H1 (cell line): ENCODE measurements around the gene GPHA2. TPM values are rescaled to one million over a fixed set of nuclear protein-coding genes. Genes with fewer than 3 reads are reported as not detected.

Experiments
- CTCF ChIA-PET: fragments of 300-600 bp; sonication (Branson Sonifier 250); formaldehyde crosslinking; loops from one replicate; lab custom pipeline; 2021; ENCODE audit not compliant: partially characterized antibody; lab: Charles Lee
- POLR2A ChIA-PET: fragments of 300-600 bp; sonication (Branson Sonifier 250); formaldehyde crosslinking; loops from one replicate; lab custom pipeline; 2021; ENCODE audit warnings: inconsistent platforms; ENCODE audit not compliant: partially characterized antibody; lab: Charles Lee
- DNase-seq, 2 experiments: peaks; one replicate each; pipeline versions ENCODE4 v3.0.0 to v3.0.0-alpha.2; 2010 to 2022; ENCODE audit warnings: low spot score in 2 of 2, low read depth in 1 of 2, mixed read lengths in 1 of 2
- FAIRE-seq: peaks from 2 replicates; lab custom pipeline; 2011; peaks lifted over from hg19 to GRCh38; lab: Jason Lieb, UNC
- H2AFZ ChIP-seq: 2 replicates; pipeline ENCODE4 v1.8.1; 2012; ENCODE audit warnings: low read length, inconsistent platforms
- H2AK5ac ChIP-seq: 2 replicates; pipeline ENCODE4 v1.6.1; 2013; ENCODE audit warnings: low read depth, low read length
- H2BK120ac ChIP-seq: replicated peaks from 2 replicates; pipeline ENCODE3; 2013; ENCODE audit warnings: low read depth, low read length, inconsistent platforms
- H2BK12ac ChIP-seq: 2 replicates; pipeline ENCODE4 v1.6.1; 2013; ENCODE audit warnings: low read depth, low read length
- H2BK15ac ChIP-seq: 2 replicates; pipeline ENCODE4 v1.6.1; 2013; ENCODE audit warnings: low read length
- H2BK20ac ChIP-seq: 2 replicates; pipeline ENCODE4 v1.6.1; 2013; ENCODE audit warnings: low read length
- H2BK5ac ChIP-seq: 2 replicates; pipeline ENCODE4 v1.6.1; 2013; ENCODE audit warnings: low read depth, low read length
- H3K14ac ChIP-seq: 2 replicates; pipeline ENCODE4 v1.6.1; 2013; ENCODE audit warnings: inconsistent platforms; ENCODE audit not compliant: insufficient read length
- H3K18ac ChIP-seq: 2 replicates; pipeline ENCODE4 v1.6.1; 2013; ENCODE audit warnings: low read length; ENCODE audit errors: extremely low read depth
- H3K23ac ChIP-seq: 2 replicates; pipeline ENCODE4 v1.6.1; 2013; ENCODE audit warnings: inconsistent platforms; ENCODE audit not compliant: insufficient read length
- H3K23me2 ChIP-seq: 2 replicates; pipeline ENCODE4 v1.6.1; 2013; ENCODE audit warnings: low read depth, low read length
- H3K27ac ChIP-seq: 2 replicates; pipeline ENCODE4 v1.6.1; 2011; ENCODE audit warnings: low read depth, low read length, inconsistent platforms
- H3K27me3 ChIP-seq, 4 experiments: replicated peaks in 1 of 4; 1 replicate in 1 of 4; 2 replicates in 3 of 4; pipeline versions ENCODE4 v1.6.1 to v1.8.1; 2011 to 2013; ENCODE audit warnings: low read length in 3 of 4, mild to moderate bottlenecking in 3 of 4, inconsistent platforms in 2 of 4, mixed read lengths in 2 of 4, moderate library complexity in 1 of 4; ENCODE audit not compliant: control insufficient read depth in 3 of 4, insufficient read depth in 3 of 4; ENCODE audit errors: extremely low read depth in 1 of 4
- H3K36me3 ChIP-seq, 4 experiments: 2 replicates each; pipeline versions ENCODE4 v1.6.1 to v1.8.1; 2011 to 2013; ENCODE audit warnings: mild to moderate bottlenecking in 4 of 4, low read length in 3 of 4, moderate library complexity in 2 of 4, control low read depth in 1 of 4, inconsistent platforms in 1 of 4; ENCODE audit not compliant: insufficient read depth in 4 of 4, control insufficient read depth in 2 of 4
- H3K4ac ChIP-seq: replicated peaks from 2 replicates; pipeline ENCODE3; 2013; ENCODE audit warnings: low read length, low read depth, mixed read lengths, inconsistent platforms; ENCODE audit not compliant: insufficient read length
- H3K4me1 ChIP-seq, 4 experiments: replicated peaks in 1 of 4; 1 replicate in 1 of 4; 2 replicates in 3 of 4; pipeline versions ENCODE4 v1.6.1 to v1.8.1; 2011 to 2013; ENCODE audit warnings: low read length in 3 of 4, inconsistent platforms in 2 of 4, mixed read lengths in 1 of 4; ENCODE audit not compliant: insufficient read depth in 4 of 4, control insufficient read depth in 3 of 4
- H3K4me2 ChIP-seq, 2 experiments: 2 replicates each; pipeline versions ENCODE4 v1.6.1 to v1.8.1; 2011 to 2013; ENCODE audit warnings: low read depth in 2 of 2, low read length in 2 of 2, control low read depth in 1 of 2, inconsistent platforms in 1 of 2, mild to moderate bottlenecking in 1 of 2; ENCODE audit not compliant: insufficient read depth in 1 of 2
- H3K4me3 ChIP-seq, 4 experiments: fragments of 200-600, 300-600 bp in 1 of 4; sonication (generic), shearing (Covaris generic), sonication (Bioruptor Twin) in 1 of 4; 2 replicates each; pipeline versions ENCODE4 v1.5.1 to v1.8.1; 2011 to 2016; ENCODE audit warnings: low read length in 4 of 4, low read depth in 3 of 4, control low read depth in 2 of 4, inconsistent platforms in 2 of 4, mild to moderate bottlenecking in 2 of 4, mixed read lengths in 1 of 4, moderate library complexity in 1 of 4; ENCODE audit not compliant: insufficient read depth in 2 of 4; ENCODE audit errors: extremely low read depth in 1 of 4
- H3K56ac ChIP-seq: replicated peaks from 2 replicates; pipeline ENCODE3; 2013; ENCODE audit warnings: low read depth, mild to moderate bottlenecking, mixed read lengths, low read length, inconsistent platforms; ENCODE audit not compliant: insufficient read length
- H3K79me1 ChIP-seq: 2 replicates; pipeline ENCODE4 v1.6.1; 2013; ENCODE audit warnings: low read depth, low read length, control low read depth
- H3K79me2 ChIP-seq, 2 experiments: 2 replicates each; pipeline versions ENCODE4 v1.6.1 to v1.8.1; 2012 to 2013; ENCODE audit warnings: low read length in 2 of 2, mild to moderate bottlenecking in 2 of 2, inconsistent platforms in 1 of 2; ENCODE audit not compliant: insufficient read depth in 2 of 2, control insufficient read depth in 1 of 2
- H3K9ac ChIP-seq, 4 experiments: replicated peaks in 1 of 4; 1 replicate in 1 of 4; 2 replicates in 3 of 4; pipeline versions ENCODE4 v1.6.1 to v1.8.1; 2011 to 2013; ENCODE audit warnings: low read depth in 3 of 4, low read length in 3 of 4, control low read depth in 2 of 4, mild to moderate bottlenecking in 2 of 4, moderate library complexity in 2 of 4, inconsistent platforms in 1 of 4; ENCODE audit errors: extremely low read depth in 1 of 4
- H3K9me3 ChIP-seq, 2 experiments: 2 replicates each; pipeline versions ENCODE4 v1.6.1 to v1.8.1; 2012 to 2013; ENCODE audit warnings: mild to moderate bottlenecking in 2 of 2, moderate library complexity in 2 of 2, control low read depth in 1 of 2, inconsistent platforms in 1 of 2, low read depth in 1 of 2, low read length in 1 of 2, mixed read lengths in 1 of 2; ENCODE audit not compliant: insufficient read depth in 2 of 2
- H4K20me1 ChIP-seq, 2 experiments: replicated peaks in 1 of 2; 2 replicates each; pipeline versions ENCODE3 to v1.8.1; 2011 to 2013; ENCODE audit warnings: inconsistent platforms in 2 of 2, low read length in 2 of 2, mild to moderate bottlenecking in 1 of 2; ENCODE audit not compliant: insufficient read depth in 2 of 2, control insufficient read depth in 1 of 2
- H4K5ac ChIP-seq: 2 replicates; pipeline ENCODE4 v1.6.1; 2013; ENCODE audit warnings: low read length, low read depth, mixed read lengths, inconsistent platforms; ENCODE audit not compliant: insufficient read length
- H4K8ac ChIP-seq: 2 replicates; pipeline ENCODE4 v1.8.0; 2013; ENCODE audit warnings: mild to moderate bottlenecking, moderate library complexity, low read length, inconsistent platforms; ENCODE audit not compliant: insufficient read depth; ENCODE audit errors: extremely low read depth
- H4K91ac ChIP-seq: replicated peaks from 2 replicates; pipeline ENCODE3; 2013; ENCODE audit warnings: low read length, mixed read lengths, inconsistent platforms; ENCODE audit not compliant: insufficient read length
- CBX8 ChIP-seq: fragments of 300-800, 300-1000 bp; sonication (generic); IDR thresholded peaks from 2 replicates; pipeline ENCODE4 v1.7.1; 2016; ENCODE audit warnings: low read depth, low read length, borderline replicate concordance
- CHD2 ChIP-seq: IDR thresholded peaks from 2 replicates; pipeline ENCODE4 v1.6.1; 2012; ENCODE audit warnings: low read length, improper control_type of control experiment
- CREB1 ChIP-seq: IDR thresholded peaks from 2 replicates; pipeline ENCODE4 v1.6.1; 2012; ENCODE audit warnings: inconsistent platforms
- EGR1 ChIP-seq: IDR thresholded peaks from 2 replicates; pipeline ENCODE4 v1.6.1; 2011; ENCODE audit warnings: low read depth, low read length, borderline replicate concordance
- EP300 ChIP-seq, 2 experiments: IDR thresholded peaks; 1 replicate in 1 of 2; 2 replicates in 1 of 2; pipeline ENCODE4 v1.6.1; 2011 to 2012; ENCODE audit warnings: low read depth in 2 of 2, low read length in 2 of 2, mild to moderate bottlenecking in 2 of 2, borderline replicate concordance in 1 of 2, inconsistent platforms in 1 of 2, moderate library complexity in 1 of 2
- GABPA ChIP-seq: IDR thresholded peaks from 2 replicates; pipeline ENCODE4 v1.6.1; 2011; ENCODE audit warnings: mild to moderate bottlenecking, low read length, moderate library complexity, borderline replicate concordance; ENCODE audit not compliant: insufficient read depth
- PHF8 ChIP-seq: fragments of 200-600 bp; sonication (generic); conservative IDR thresholded peaks from 2 replicates; pipeline ENCODE4 v1.7.1; 2012; ENCODE audit warnings: low read depth, mild to moderate bottlenecking, inconsistent platforms, low read length, moderate library complexity
- SP1 ChIP-seq: IDR thresholded peaks from 2 replicates; pipeline ENCODE4 v1.6.1; 2011; ENCODE audit warnings: low read depth, low read length
- ZNF274 ChIP-seq: IDR thresholded peaks from 2 replicates; pipeline ENCODE4 v1.7.0; 2012; ENCODE audit warnings: low read length, borderline replicate concordance; ENCODE audit errors: extremely low read depth
- WGBS, 2 experiments: shearing (Covaris generic) in 1 of 2; methylation state at CpG; one replicate each; pipeline versions ENCODE4 v1.1.6 to v1.1.7; 2013 to 2015; ENCODE audit warnings: low lambda C conversion rate in 2 of 2, mixed read lengths in 2 of 2, inconsistent platforms in 1 of 2, low coverage in 1 of 2, missing lambda C conversion rate in 1 of 2; ENCODE audit not compliant: insufficient replicate concordance in 2 of 2, insufficient coverage in 1 of 2, insufficient read length in 1 of 2; ENCODE audit errors: extremely low coverage in 1 of 2, missing lambda C conversion rate in 1 of 2; 5-methylcytosine and 5-hydroxymethylcytosine counted together
- polyA plus RNA-seq, 7 experiments: library from polyadenylated mRNA; depleted of rRNA in 3 of 7; stranded (reverse) in 5 of 7; unstranded in 2 of 7; fragments of >200 nt in 5 of 7; fragments of 200-250 nt in 2 of 7; gene quantifications; 1 replicate in 5 of 7; 2 replicates in 1 of 7; 4 replicates in 1 of 7; pipeline versions ENCODE4 v1.2.1 to v1.2.3, GENCODE V29; 2011 to 2013; ENCODE audit warnings: missing spikeins in 2 of 7, mixed read lengths in 2 of 7
- total RNA-seq: library from RNA; stranded (reverse); fragmentation: NEBNext Ultra II Directional; extraction: Animal tissue kit (Norgen Biotek cat#: 25700); gene quantifications from 2 replicates; pipeline ENCODE4 v1.2.1, GENCODE V29; 2021
- TF ChIP-seq, protein P1 (sequence below): IDR thresholded peaks from 2 replicates; pipeline ENCODE4 v1.6.1; 2011; ENCODE audit warnings: low read depth, mild to moderate bottlenecking, low read length; ENCODE audit not compliant: insufficient read depth
- TF ChIP-seq, protein P2 (sequence below): IDR thresholded peaks from 2 replicates; pipeline ENCODE4 v1.6.1; 2012; ENCODE audit warnings: low read length, inconsistent platforms

GPHA2 gene
- total and polyA plus RNA-seq, 2 of the 8 experiments (the other 6 are each of a cell fraction or from before 2014, with no cell fraction given), result 0.97 to 4.4 TPM

DNA sequence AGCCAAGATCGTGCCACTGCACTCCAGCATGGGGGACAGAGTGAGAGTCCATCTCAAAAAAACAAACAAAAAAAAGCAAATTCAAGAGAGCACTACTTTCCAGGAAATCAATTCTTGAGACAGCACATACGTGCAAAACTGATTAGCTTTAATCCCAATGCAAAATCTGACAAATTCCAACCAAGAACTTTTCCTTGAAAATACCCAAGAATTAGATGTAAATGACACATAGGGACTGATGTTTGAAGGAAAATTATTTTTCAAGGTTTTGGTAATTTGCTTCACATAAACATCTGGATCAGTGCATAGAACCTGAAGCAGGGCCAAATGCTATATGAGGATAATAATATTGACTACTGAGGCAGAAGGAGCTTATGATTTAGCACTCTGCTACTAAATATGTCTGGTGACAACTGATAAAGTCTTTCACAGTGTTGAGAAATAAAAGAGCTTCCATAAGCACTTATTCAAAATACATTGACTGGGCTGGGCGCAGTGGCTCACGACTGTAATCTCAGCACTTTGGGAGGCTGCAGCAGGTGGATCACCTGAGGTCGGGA lies 27.5 kb upstream of the GPHA2 start:
- Histone ChIP-seq H3K9me3 (no peaks in the 10 kb centered on the region), H3K79me2 (no peaks in the 10 kb centered on the region)
- no peak for TF ChIP-seq ZNF274
- TF ChIP-seq, protein P1, sequence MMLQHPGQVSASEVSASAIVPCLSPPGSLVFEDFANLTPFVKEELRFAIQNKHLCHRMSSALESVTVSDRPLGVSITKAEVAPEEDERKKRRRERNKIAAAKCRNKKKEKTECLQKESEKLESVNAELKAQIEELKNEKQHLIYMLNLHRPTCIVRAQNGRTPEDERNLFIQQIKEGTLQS, result no peak
- no peak for TF ChIP-seq EGR1
- TF ChIP-seq SP1, result no peak
- TF ChIP-seq CHD2, result no peak
- no peak for TF ChIP-seq GABPA
- TF ChIP-seq, protein P2, sequence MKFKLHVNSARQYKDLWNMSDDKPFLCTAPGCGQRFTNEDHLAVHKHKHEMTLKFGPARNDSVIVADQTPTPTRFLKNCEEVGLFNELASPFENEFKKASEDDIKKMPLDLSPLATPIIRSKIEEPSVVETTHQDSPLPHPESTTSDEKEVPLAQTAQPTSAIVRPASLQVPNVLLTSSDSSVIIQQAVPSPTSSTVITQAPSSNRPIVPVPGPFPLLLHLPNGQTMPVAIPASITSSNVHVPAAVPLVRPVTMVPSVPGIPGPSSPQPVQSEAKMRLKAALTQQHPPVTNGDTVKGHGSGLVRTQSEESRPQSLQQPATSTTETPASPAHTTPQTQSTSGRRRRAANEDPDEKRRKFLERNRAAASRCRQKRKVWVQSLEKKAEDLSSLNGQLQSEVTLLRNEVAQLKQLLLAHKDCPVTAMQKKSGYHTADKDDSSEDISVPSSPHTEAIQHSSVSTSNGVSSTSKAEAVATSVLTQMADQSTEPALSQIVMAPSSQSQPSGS, result no peak
- TF ChIP-seq CBX8, result no peak
- TF ChIP-seq EP300 (IDR thresholded peaks at IDR 0.05; ENCODE audit: borderline replicate concordance in 1 of 2, low read depth in 2 of 2, low read length in 2 of 2), result no peak
- TF ChIP-seq CREB1, result no peak
- TF ChIP-seq PHF8, result no peak

More for the DNA sequence above, 27.5 kb upstream of the GPHA2 start:
- Histone ChIP-seq H3K23me2 (no peaks in the 10 kb centered on the region), H3K4me3 (no peak overlapping the region), H3K23ac (no peak overlapping the region), H3K9ac (no peak overlapping the region), H3K4ac (no peak overlapping the region), H3K27ac (no peak overlapping the region), H3K14ac (no peak overlapping the region), H2AK5ac (no peak overlapping the region), H2BK20ac (no peak overlapping the region), H3K4me1 (no peaks in the 10 kb centered on the region), H4K91ac (no peak overlapping the region), H3K27me3 (no peaks in the 10 kb centered on the region), H3K79me1 (no peaks in the 10 kb centered on the region), H3K18ac (no peak overlapping the region), H4K5ac (no peak overlapping the region), H2BK12ac (no peak overlapping the region), H2BK5ac (no peak overlapping the region), H2BK120ac (no peak overlapping the region), H3K56ac (no peak overlapping the region), H4K20me1 (no peaks in the 10 kb centered on the region), H3K36me3 (no peaks in the 10 kb centered on the region), H2AFZ (no peak overlapping the region), H2BK15ac (no peak overlapping the region), H3K4me2 (no peak overlapping the region), H4K8ac (no peak overlapping the region)
- ChIA-PET POLR2A (interaction anchor here (0.6 to 1.5 kb wide), 3 partner anchors 13 to 234 kb away, joined by 3 to 4 read pairs (median 3); partner anchors contain the start of gene ATG2A), CTCF (interaction anchor here (0.6 to 2.1 kb wide), 6 partner anchors 9 to 572 kb away, joined by 3 to 7 read pairs (median 4); partner anchors contain the start of gene BATF2)
- FAIRE-seq, result no peak
- DNase-seq, result no peak
- WGBS, 2 experiments, result 95% methylated on average over 5 of the region's 5 CpGs; no CpG with 5 or more reads in 1 of the 2 experiments
